GM23248 (cell line): ENCODE data around the gene CFDP1.

ENCODE experiments used
- EZH2 ChIP-seq: fragments of 200-600 bp; sonication (generic); IDR thresholded peaks from 2 replicates; pipeline ENCODE4 v1.6.1; 2018; ENCODE audit warnings: antibody characterized with exemption, mild to moderate bottlenecking; ENCODE audit not compliant: insufficient read depth, poor library complexity, severe bottlenecking
- EZH2phosphoT487 ChIP-seq: fragments of 200-600 bp; sonication (generic); IDR thresholded peaks from 2 replicates; pipeline ENCODE4 v1.6.1; 2018; ENCODE audit warnings: antibody characterized with exemption, moderate library complexity, mild to moderate bottlenecking, low read depth; ENCODE audit not compliant: insufficient read depth

DNA sequence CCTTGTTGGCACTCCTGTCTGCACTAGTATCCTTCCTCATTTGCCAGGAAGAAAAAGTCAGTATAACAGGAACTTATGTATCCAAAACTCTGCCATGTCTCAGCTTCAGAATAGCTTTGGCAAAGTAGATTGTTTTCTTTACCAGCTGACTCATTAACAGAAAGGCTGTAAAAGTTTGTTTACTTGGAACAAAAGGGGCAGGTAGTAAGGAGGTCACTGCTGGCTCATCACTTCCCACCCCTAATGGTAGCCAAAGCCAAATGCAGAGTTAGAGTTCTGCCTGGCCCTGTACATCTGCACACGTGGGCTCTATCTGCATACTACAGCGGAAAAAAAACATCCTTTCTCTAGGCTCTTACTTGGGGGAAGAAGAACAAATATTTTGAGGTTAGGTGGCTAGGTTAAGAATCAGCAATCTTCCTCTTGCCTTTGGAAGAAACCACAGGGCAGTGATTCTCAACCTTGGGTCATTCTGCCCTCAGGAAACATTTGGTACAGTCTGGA lies 90.9 kb downstream of the CFDP1 start:
- no peak for TF ChIP-seq EZH2phosphoT487
- no peak for TF ChIP-seq EZH2
